ENCODE data around the gene BATF.

GRCh38 chr14:75551021-75551420 lies 28.8 kb downstream of the BATF start:
- TF ChIP-seq POLR2A (IDR thresholded peaks at IDR 0.05; ENCODE audit: low read depth, low read length) (no peak), TAF1 (IDR thresholded peaks at IDR 0.05; ENCODE audit: borderline replicate concordance, low read depth, low read length) (no peak), POLR2AphosphoS5 (IDR thresholded peaks at IDR 0.05; ENCODE audit: low read depth, low read length) (no peak)
